ENCODE data around the gene CDH13.

DNA sequence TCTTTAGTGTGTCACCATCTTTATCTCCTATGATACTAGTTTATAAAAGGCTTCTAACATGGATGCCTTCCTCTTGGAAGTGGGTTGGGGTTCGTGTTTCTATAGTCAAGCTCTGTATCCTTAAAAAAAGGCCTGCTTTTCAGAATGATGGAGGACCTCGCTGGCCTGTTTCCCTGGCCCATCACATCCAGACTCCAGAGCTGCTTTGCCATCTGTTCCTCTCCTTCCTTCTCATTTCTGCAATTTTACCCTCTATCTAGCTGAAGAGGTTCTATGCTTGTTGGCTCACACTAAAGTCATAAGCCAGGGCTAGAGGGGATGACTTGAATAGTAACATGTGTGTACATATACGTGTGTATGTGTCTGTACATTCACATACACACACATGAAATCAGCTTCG, 730.2 kb downstream of the CDH13 start:
- TF ChIP-seq, protein P1, sequence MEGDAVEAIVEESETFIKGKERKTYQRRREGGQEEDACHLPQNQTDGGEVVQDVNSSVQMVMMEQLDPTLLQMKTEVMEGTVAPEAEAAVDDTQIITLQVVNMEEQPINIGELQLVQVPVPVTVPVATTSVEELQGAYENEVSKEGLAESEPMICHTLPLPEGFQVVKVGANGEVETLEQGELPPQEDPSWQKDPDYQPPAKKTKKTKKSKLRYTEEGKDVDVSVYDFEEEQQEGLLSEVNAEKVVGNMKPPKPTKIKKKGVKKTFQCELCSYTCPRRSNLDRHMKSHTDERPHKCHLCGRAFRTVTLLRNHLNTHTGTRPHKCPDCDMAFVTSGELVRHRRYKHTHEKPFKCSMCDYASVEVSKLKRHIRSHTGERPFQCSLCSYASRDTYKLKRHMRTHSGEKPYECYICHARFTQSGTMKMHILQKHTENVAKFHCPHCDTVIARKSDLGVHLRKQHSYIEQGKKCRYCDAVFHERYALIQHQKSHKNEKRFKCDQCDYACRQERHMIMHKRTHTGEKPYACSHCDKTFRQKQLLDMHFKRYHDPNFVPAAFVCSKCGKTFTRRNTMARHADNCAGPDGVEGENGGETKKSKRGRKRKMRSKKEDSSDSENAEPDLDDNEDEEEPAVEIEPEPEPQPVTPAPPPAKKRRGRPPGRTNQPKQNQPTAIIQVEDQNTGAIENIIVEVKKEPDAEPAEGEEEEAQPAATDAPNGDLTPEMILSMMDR (IDR thresholded peaks at IDR 0.05; ENCODE audit: low read length), result no peak
- no peak for TF ChIP-seq EZH2 (optimal IDR thresholded peaks at IDR 0.05; ENCODE audit: low read depth, low read length)
